Ectodermal cell (in vitro differentiated cells): ENCODE data around the gene RABGAP1L.
"Not testable (repeated sequence)": the region's sequence is repeated elsewhere in the genome, so short reads cannot be mapped to it uniquely, and the experiment has no call there.

Source experiments
- H3K27ac ChIP-seq: 2 replicates; pipeline ENCODE4 v1.7.0; 2013; ENCODE audit warnings: mild to moderate bottlenecking, low read depth, low read length; ENCODE audit not compliant: insufficient read depth, poor library complexity, severe bottlenecking
- H3K27me3 ChIP-seq: 2 replicates; pipeline ENCODE4 v1.7.0; 2013; ENCODE audit warnings: mild to moderate bottlenecking, low read length; ENCODE audit not compliant: insufficient read depth, control insufficient read depth, poor library complexity, severe bottlenecking
- H3K36me3 ChIP-seq: one replicate; pipeline ENCODE4 v1.7.0; 2013; ENCODE audit warnings: low read length; ENCODE audit not compliant: control insufficient read depth, insufficient read depth
- H3K4me1 ChIP-seq: one replicate; pipeline ENCODE4 v1.7.0; 2013; ENCODE audit warnings: low read length; ENCODE audit not compliant: control insufficient read depth, insufficient read depth
- H3K4me3 ChIP-seq: 2 replicates; pipeline ENCODE4 v1.7.0; 2013; ENCODE audit warnings: low read depth, low read length, control low read depth; ENCODE audit not compliant: insufficient read depth
- H3K9me3 ChIP-seq: 2 replicates; pipeline ENCODE4 v1.7.0; 2013; ENCODE audit warnings: mild to moderate bottlenecking, low read length, moderate library complexity; ENCODE audit not compliant: control insufficient read depth
- WGBS, 2 experiments: methylation state at CpG; one replicate each; pipeline ENCODE4 v1.1.7; 2013; ENCODE audit warnings: missing lambda C conversion rate in 2 of 2; 5-methylcytosine and 5-hydroxymethylcytosine counted together

RABGAP1L gene

GRCh38 chr1:175013445-175013844 is 854.1 kb downstream of the RABGAP1L start:
- H3K9me3 ChIP-seq = no peaks in the 10 kb centered on the region
- WGBS, 2 experiments = 97 to 100% methylated on average over 1 of the region's 1 CpG
- peaks cover 50% of the 10 kb centered on the region for H3K36me3 ChIP-seq
- H3K4me3 ChIP-seq = no peak overlapping the region
- H3K27ac ChIP-seq = no peak overlapping the region
- no peaks in the 10 kb centered on the region for H3K27me3 ChIP-seq
- H3K4me1 ChIP-seq = no peaks in the 10 kb centered on the region

- Histone ChIP-seq H3K4me3 (no peak overlapping the region), H3K36me3 (peaks cover 44% of the 10 kb centered on the region)
Observed at GRCh38 chr1:175015243-175015642, 855.9 kb downstream of the RABGAP1L start.

GRCh38 chr1:175019524-175019923 is 860.2 kb downstream of the RABGAP1L start:
- Histone ChIP-seq H3K27ac (no peak overlapping the region), H3K36me3 (peaks cover 5% of the 10 kb centered on the region), H3K9me3 (no peaks in the 10 kb centered on the region), H3K27me3 (no peaks in the 10 kb centered on the region), H3K4me1 (no peaks in the 10 kb centered on the region), H3K4me3 (no peak overlapping the region)
- 91 to 94% methylated on average over 2 to 3 of the region's 3 CpGs for WGBS, 2 experiments

More at GRCh38 chr1:175015243-175015642, 855.9 kb downstream of the RABGAP1L start:
- Histone ChIP-seq H3K27me3 (no peaks in the 10 kb centered on the region), H3K9me3 (no peaks in the 10 kb centered on the region), H3K27ac (no peak overlapping the region), H3K4me1 (no peaks in the 10 kb centered on the region)
- WGBS, 2 experiments = 88 to 96% methylated on average over 3 to 4 of the region's 4 CpGs

- no peaks in the 10 kb centered on the region for H3K27me3 ChIP-seq
- peak within 1 kb of the TSS; percentile 78 for H3K27ac ChIP-seq
Observed at GRCh38 chr1:175023043-175023921, 864.0 kb downstream of the RABGAP1L start, which contains the start of gene MRPS14. Gene MRPS14 (minus strand): TSS chr1:175023425. CDS start chr1:175023408, 17 bp downstream.

DNA sequence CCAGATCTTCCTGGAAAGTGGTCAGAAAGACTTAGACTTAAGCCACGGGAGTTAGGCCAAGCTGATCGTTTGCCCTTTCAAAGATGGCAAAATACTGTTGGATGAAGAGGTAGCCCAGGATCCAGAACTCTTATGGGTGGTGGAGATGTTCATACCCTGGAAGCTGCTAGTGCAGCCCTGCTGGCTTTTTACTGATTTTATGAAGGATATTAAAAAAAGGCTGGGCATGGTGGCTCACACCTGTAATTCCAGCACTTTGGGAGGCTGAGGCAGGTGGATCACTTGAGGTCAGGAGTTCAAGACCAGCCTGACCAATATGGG is 864.6 kb downstream of the RABGAP1L start:
- peak overlapping the region; percentile 78 for H3K27ac ChIP-seq
- not testable (repeated sequence) for H3K27me3 ChIP-seq, H3K9me3 ChIP-seq, H3K36me3 ChIP-seq, H3K4me1 ChIP-seq
- H3K4me3 ChIP-seq = peak overlapping the region; percentile 66
- 96% methylated on average over 2 of the region's 2 CpGs for WGBS, 2 experiments

More at GRCh38 chr1:175023043-175023921, 864.0 kb downstream of the RABGAP1L start, which contains the start of gene MRPS14:
- H3K4me3 ChIP-seq = peak within 1 kb of the TSS; percentile 66
- no peaks in the 10 kb centered on the region for H3K4me1 ChIP-seq
- no peaks in the 10 kb centered on the region for H3K36me3 ChIP-seq
- WGBS, 2 experiments = 5% methylated on average over 42 of the region's 42 CpGs
- H3K9me3 ChIP-seq = no peaks in the 10 kb centered on the region

- Histone ChIP-seq H3K4me1 (no peaks in the 10 kb centered on the region), H3K4me3 (no peak overlapping the region), H3K27me3 (no peaks in the 10 kb centered on the region), H3K36me3 (no peaks in the 10 kb centered on the region), H3K27ac (no peak overlapping the region), H3K9me3 (no peaks in the 10 kb centered on the region)
- 87 to 96% methylated on average over 2 of the region's 2 CpGs for WGBS, 2 experiments
Observed at GRCh38 chr1:175024773-175025172, 865.5 kb downstream of the RABGAP1L start.

DNA sequence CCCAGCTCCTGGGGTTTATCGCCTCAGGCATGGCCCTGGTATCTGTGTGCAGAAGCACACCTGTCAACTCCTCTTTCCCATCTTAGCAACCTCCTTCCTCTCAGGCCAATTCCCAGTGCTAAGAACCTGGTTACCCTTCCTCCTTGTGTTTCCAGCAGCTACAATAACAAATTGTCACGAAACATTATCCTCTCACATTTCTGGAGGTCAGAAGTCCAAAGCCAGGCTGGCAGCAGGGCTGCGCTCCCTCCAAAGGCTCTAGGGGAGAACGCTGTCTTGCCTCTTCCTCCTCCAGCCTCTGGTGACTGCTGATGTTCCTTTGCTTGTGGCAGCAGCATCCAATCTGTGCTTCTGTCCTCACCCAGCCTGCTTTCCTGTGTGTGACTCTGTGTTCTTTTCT is 874.6 kb downstream of the RABGAP1L start:
- Histone ChIP-seq H3K4me1 (peaks cover 5% of the 10 kb centered on the region), H3K9me3 (no peaks in the 10 kb centered on the region), H3K4me3 (no peak overlapping the region), H3K27me3 (no peaks in the 10 kb centered on the region), H3K27ac (no peak overlapping the region), H3K36me3 (no peaks in the 10 kb centered on the region)
- WGBS, 2 experiments = 81 to 90% methylated on average over 4 of the region's 4 CpGs

DNA sequence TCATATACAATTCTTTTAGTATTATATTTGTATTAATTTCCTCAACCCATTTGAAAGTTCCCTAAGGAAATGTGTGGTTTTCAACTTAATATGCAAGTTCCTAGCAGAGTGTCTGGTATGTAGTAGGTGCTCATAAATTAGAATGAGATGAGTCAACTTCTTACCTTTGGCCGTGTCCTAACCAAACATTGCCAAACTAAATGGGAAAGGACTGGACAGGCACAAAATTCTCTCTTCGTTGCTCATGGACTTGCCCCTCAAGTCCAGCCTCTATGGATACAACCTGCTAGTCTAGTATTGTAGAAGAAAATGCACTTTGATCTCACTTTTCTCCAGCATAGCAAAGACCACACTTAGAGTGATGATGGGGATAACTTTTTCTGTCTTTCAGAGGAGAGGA is 875.5 kb downstream of the RABGAP1L start:
- Histone ChIP-seq H3K9me3 (no peaks in the 10 kb centered on the region), H3K36me3 (no peaks in the 10 kb centered on the region), H3K27me3 (no peaks in the 10 kb centered on the region), H3K4me3 (no peak overlapping the region), H3K27ac (no peak overlapping the region), H3K4me1 (peaks cover 5% of the 10 kb centered on the region)
- 91 to 94% methylated on average over 2 of the region's 2 CpGs for WGBS, 2 experiments

DNA sequence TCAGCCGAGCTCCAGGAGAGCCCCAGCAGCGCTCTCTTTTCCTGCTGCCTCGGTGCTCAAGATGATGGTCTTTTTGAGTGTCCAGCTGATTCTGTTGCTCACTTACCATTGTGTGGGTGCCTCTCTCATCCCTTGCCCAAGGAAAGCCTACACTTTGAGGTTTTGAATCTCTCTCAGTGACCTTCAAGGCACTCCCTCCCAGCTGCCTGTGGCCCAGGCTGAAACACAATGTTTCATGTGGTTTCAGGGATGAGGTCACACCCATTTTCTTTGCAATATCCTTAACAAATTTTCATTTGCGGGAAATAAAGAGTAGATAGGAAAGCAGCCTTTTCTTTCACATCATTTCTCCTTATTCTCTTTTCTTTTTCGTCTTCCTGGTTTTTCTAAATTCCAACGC is 876.5 kb downstream of the RABGAP1L start:
- Histone ChIP-seq H3K36me3 (no peaks in the 10 kb centered on the region), H3K27ac (no peak overlapping the region), H3K4me1 (peaks cover 5% of the 10 kb centered on the region), H3K9me3 (no peaks in the 10 kb centered on the region), H3K4me3 (no peak overlapping the region), H3K27me3 (no peaks in the 10 kb centered on the region)
- 93 to 95% methylated on average over 4 to 5 of the region's 6 CpGs for WGBS, 2 experiments

GRCh38 chr1:175036476-175036875 is 877.2 kb downstream of the RABGAP1L start:
- no peak overlapping the region for H3K4me3 ChIP-seq
- WGBS, 2 experiments = 62 to 63% methylated on average over 3 of the region's 3 CpGs
- H3K9me3 ChIP-seq = no peaks in the 10 kb centered on the region
- no peak overlapping the region for H3K27ac ChIP-seq
- H3K27me3 ChIP-seq = no peaks in the 10 kb centered on the region
- H3K4me1 ChIP-seq = peaks cover 5% of the 10 kb centered on the region
- no peaks in the 10 kb centered on the region for H3K36me3 ChIP-seq
